KMS-11 (cell line): ENCODE data around the gene HCRTR1.

Source experiments
- H2AFZ ChIP-seq: fragments of 200-600 bp; sonication (generic); 2 replicates; pipeline ENCODE4 v1.6.1; 2016; ENCODE audit warnings: antibody characterized with exemption, mixed run types, low read depth
- H3K27ac ChIP-seq: fragments of 200-600 bp; sonication (generic); 2 replicates; pipeline ENCODE4 v1.6.1; 2016; ENCODE audit warnings: mild to moderate bottlenecking, mixed run types
- H3K27me3 ChIP-seq: fragments of 200-600 bp; sonication (generic); 2 replicates; pipeline ENCODE4 v1.6.1; 2017; ENCODE audit warnings: mild to moderate bottlenecking, low read depth, mixed run types, moderate library complexity; ENCODE audit not compliant: insufficient read depth
- H3K36me3 ChIP-seq: fragments of 200-600 bp; sonication (generic); 2 replicates; pipeline ENCODE4 v1.6.1; 2017; ENCODE audit warnings: mild to moderate bottlenecking, mixed run types; ENCODE audit not compliant: insufficient read depth
- H3K4me1 ChIP-seq: fragments of 200-600 bp; sonication (generic); 2 replicates; pipeline ENCODE4 v1.6.1; 2016; ENCODE audit warnings: mild to moderate bottlenecking, low read depth, mixed run types; ENCODE audit not compliant: poor library complexity, severe bottlenecking
- H3K4me2 ChIP-seq: fragments of 200-600 bp; sonication (generic); 2 replicates; pipeline ENCODE4 v1.7.0; 2016; ENCODE audit warnings: mild to moderate bottlenecking, mixed run types
- H3K4me3 ChIP-seq: fragments of 200-600 bp; sonication (generic); IDR thresholded peaks from 2 replicates; pipeline ENCODE4 v1.6.1; 2017; ENCODE audit warnings: low read depth, low read length, mixed read lengths; ENCODE audit not compliant: insufficient read depth
- H3K79me2 ChIP-seq: fragments of 200-600 bp; sonication (generic); 2 replicates; pipeline ENCODE4 v1.6.1; 2016; ENCODE audit warnings: low read depth, mixed run types; ENCODE audit not compliant: insufficient read depth
- H3K9ac ChIP-seq: fragments of 200-600 bp; sonication (generic); 2 replicates; pipeline ENCODE4 v1.6.1; 2016; ENCODE audit warnings: mild to moderate bottlenecking, mixed run types
- H4K20me1 ChIP-seq: fragments of 200-600 bp; sonication (generic); 2 replicates; pipeline ENCODE4 v1.6.1; 2016; ENCODE audit warnings: mild to moderate bottlenecking, mixed run types; ENCODE audit not compliant: insufficient read depth
- TF ChIP-seq, protein P1 (sequence below): fragments of 200-600 bp; sonication (generic); conservative IDR thresholded peaks from 2 replicates; pipeline ENCODE4 v1.6.1; 2017; ENCODE audit warnings: low read depth, mild to moderate bottlenecking, antibody characterized with exemption, low read length, moderate library complexity, mixed read lengths

HCRTR1 gene

GRCh38 chr1:31618916-31619846, 1.7 kb downstream of the HCRTR1 start:
- H2AFZ ChIP-seq, result no peak overlapping the region
- H3K4me2 ChIP-seq, result no peak overlapping the region
- TF ChIP-seq, protein P1, sequence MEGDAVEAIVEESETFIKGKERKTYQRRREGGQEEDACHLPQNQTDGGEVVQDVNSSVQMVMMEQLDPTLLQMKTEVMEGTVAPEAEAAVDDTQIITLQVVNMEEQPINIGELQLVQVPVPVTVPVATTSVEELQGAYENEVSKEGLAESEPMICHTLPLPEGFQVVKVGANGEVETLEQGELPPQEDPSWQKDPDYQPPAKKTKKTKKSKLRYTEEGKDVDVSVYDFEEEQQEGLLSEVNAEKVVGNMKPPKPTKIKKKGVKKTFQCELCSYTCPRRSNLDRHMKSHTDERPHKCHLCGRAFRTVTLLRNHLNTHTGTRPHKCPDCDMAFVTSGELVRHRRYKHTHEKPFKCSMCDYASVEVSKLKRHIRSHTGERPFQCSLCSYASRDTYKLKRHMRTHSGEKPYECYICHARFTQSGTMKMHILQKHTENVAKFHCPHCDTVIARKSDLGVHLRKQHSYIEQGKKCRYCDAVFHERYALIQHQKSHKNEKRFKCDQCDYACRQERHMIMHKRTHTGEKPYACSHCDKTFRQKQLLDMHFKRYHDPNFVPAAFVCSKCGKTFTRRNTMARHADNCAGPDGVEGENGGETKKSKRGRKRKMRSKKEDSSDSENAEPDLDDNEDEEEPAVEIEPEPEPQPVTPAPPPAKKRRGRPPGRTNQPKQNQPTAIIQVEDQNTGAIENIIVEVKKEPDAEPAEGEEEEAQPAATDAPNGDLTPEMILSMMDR, result no peak
- H3K9ac ChIP-seq, result no peak overlapping the region
- no peaks in the 10 kb centered on the region for H3K36me3 ChIP-seq
- peaks cover 7% of the 10 kb centered on the region; the same call in 1 of the 2 replicates for H3K27me3 ChIP-seq
- no peak overlapping the region for H3K4me3 ChIP-seq
- no peaks in the 10 kb centered on the region for H4K20me1 ChIP-seq
- H3K27ac ChIP-seq, result no peak overlapping the region
- no peaks in the 10 kb centered on the region for H3K79me2 ChIP-seq
- no peaks in the 10 kb centered on the region for H3K4me1 ChIP-seq

DNA sequence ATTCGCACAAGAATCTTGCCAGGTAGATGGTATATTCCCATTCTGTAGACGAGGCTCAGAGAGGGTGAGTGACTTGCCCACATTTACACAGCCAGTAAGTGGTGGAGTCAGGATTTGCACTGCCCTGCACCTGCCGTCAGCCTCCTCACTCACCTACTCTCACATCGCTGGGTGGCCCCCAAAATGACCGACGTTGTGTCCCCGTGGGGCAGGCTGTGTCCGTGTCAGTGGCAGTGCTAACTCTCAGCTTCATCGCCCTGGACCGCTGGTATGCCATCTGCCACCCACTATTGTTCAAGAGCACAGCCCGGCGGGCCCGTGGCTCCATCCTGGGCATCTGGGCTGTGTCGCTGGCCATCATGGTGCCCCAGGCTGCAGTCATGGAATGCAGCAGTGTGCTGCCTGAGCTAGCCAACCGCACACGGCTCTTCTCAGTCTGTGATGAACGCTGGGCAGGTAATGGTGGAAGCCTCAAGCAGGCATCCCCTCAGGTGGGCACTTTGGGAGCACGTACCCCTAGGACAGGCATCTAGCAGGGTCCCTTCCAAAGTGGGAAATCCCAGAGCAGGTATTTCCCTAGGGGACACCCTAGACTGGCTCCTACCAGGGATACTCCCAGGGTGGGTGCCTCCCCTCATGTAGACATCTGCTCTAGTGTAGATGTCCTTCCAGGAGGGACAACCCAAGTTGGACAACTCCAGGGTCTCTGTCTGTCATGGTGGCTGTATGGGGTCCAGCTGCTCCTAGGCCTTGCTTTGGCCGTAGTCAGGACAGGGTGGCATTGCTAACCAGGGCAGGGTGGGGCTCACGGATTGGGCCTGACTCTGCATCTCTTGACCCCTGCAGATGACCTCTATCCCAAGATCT, 3.4 kb downstream of the HCRTR1 start:
- H2AFZ ChIP-seq, result no peak overlapping the region
- no peak overlapping the region for H3K4me3 ChIP-seq
- TF ChIP-seq, protein P1, result no peak
- H3K36me3 ChIP-seq, result no peaks in the 10 kb centered on the region
- H3K4me1 ChIP-seq, result no peaks in the 10 kb centered on the region
- peaks cover 7% of the 10 kb centered on the region; the same call in 1 of the 2 replicates for H3K27me3 ChIP-seq
- no peak overlapping the region for H3K27ac ChIP-seq
- no peaks in the 10 kb centered on the region for H3K79me2 ChIP-seq
- H3K4me2 ChIP-seq, result no peak overlapping the region
- H4K20me1 ChIP-seq, result no peaks in the 10 kb centered on the region
- no peak overlapping the region for H3K9ac ChIP-seq

- Histone ChIP-seq H3K4me3 (no peak overlapping the region), H3K79me2 (no peaks in the 10 kb centered on the region), H2AFZ (no peak overlapping the region), H3K9ac (no peak overlapping the region), H3K27me3 (peaks cover 7% of the 10 kb centered on the region; the same call in 1 of the 2 replicates), H3K27ac (no peak overlapping the region), H3K4me2 (no peak overlapping the region), H3K4me1 (no peaks in the 10 kb centered on the region), H3K36me3 (no peaks in the 10 kb centered on the region), H4K20me1 (no peaks in the 10 kb centered on the region)
- TF ChIP-seq, protein P1, result no peak
Measured at GRCh38 chr1:31621498-31621820, 4.0 kb downstream of the HCRTR1 start.

DNA sequence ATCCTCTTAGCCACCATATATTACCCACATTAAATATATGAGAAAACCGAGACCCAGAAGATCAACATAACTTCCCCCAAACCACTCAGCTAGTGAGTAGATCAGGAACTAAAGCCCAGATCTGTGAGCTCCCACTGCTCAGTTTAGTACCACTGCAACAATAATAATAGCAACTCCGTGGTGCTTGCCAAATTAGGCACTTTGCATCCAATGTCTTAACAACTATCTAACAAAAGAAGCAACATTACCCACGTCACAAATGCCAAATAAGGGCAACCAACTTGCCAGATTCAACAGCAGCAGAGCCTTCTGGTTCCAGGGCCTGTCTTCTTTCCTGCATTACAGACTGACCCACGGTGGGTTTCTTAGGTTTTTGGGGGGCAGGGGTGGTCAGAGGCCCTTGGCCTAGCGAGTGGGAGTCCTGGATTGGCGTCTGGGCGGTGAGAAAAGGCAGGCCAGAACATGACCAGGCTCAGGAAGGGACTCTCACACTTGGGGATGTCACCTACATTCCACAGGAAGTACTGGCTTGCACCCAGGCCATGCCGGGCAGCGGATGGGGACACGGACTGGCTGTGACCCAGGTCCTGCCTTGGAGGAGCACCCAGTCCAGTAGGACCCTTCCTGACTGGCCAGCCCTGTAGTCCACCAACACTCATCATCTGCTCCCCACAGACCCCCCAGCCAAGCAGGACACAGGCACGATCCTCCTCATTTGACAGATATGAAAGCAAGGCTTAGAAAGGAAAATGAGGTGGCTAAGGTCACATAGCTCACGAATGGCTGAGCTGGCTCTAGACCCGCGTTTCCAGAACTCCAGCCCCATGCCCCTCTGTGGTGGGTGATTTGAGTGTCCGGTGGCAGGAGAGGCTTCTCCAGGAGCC, 4.6 kb downstream of the HCRTR1 start:
- Histone ChIP-seq H3K4me1 (no peaks in the 10 kb centered on the region), H3K4me2 (no peak overlapping the region), H3K27me3 (peaks cover 7% of the 10 kb centered on the region; the same call in 1 of the 2 replicates), H3K36me3 (no peaks in the 10 kb centered on the region), H3K4me3 (no peak overlapping the region), H3K27ac (no peak overlapping the region), H3K79me2 (no peaks in the 10 kb centered on the region), H2AFZ (no peak overlapping the region), H3K9ac (no peak overlapping the region), H4K20me1 (no peaks in the 10 kb centered on the region)
- TF ChIP-seq, protein P1, result no peak
